GM23338 (cell line): ENCODE results near the gene ARMC9. TPM values are rescaled to one million over a fixed set of nuclear protein-coding genes. Genes with fewer than 3 reads are reported as not detected.

ENCODE experiments used
- ATAC-seq: fragments of 200-7000 bp; cut with Tn5 transposase; 3 replicates; pipeline ENCODE4 v1.9.1; 2020
- DNase-seq: peaks from one replicate; pipeline ENCODE4 v3.0.0-alpha.2; 2015; ENCODE audit warnings: low spot score
- H2AFZ ChIP-seq: fragments of 200-600 bp; sonication (generic); 2 replicates; pipeline ENCODE4 v1.8.0; 2016; ENCODE audit warnings: antibody characterized with exemption, mild to moderate bottlenecking, moderate library complexity
- H3F3A ChIP-seq: fragments of 200-600 bp; sonication (generic); replicated peaks from 2 replicates; pipeline ENCODE4 v1.8.0; 2017; ENCODE audit warnings: antibody characterized with exemption, mixed run types, low read depth
- H3K27ac ChIP-seq: fragments of 200-600 bp; sonication (generic); 2 replicates; pipeline ENCODE4 v1.6.1; 2016; ENCODE audit warnings: low read depth
- H3K27me3 ChIP-seq: fragments of 200-600 bp; sonication (generic); 2 replicates; pipeline ENCODE4 v1.8.0; 2016; ENCODE audit warnings: mild to moderate bottlenecking, mixed run types, moderate library complexity; ENCODE audit not compliant: insufficient read depth
- H3K36me3 ChIP-seq: fragments of 200-600 bp; sonication (generic); 2 replicates; pipeline ENCODE4 v1.8.0; 2016; ENCODE audit warnings: mild to moderate bottlenecking; ENCODE audit not compliant: insufficient read depth
- H3K4me1 ChIP-seq: fragments of 200-600 bp; sonication (generic); 2 replicates; pipeline ENCODE4 v1.8.0; 2016; ENCODE audit warnings: mild to moderate bottlenecking, moderate library complexity; ENCODE audit not compliant: insufficient read depth
- H3K4me2 ChIP-seq: fragments of 200-600 bp; sonication (generic); 2 replicates; pipeline ENCODE4 v1.7.1; 2017; ENCODE audit warnings: mixed run types
- H3K4me3 ChIP-seq: fragments of 200-600 bp; sonication (generic); 2 replicates; pipeline ENCODE4 v1.6.1; 2016; ENCODE audit warnings: mixed run types
- H3K79me2 ChIP-seq: fragments of 200-600 bp; sonication (generic); replicated peaks from 2 replicates; pipeline ENCODE4 v1.8.0; 2017; ENCODE audit warnings: mild to moderate bottlenecking; ENCODE audit not compliant: insufficient read depth
- H3K9me2 ChIP-seq: fragments of 200-600 bp; sonication (generic); 2 replicates; pipeline ENCODE4 v1.8.0; 2017; ENCODE audit not compliant: insufficient read depth
- H4K20me1 ChIP-seq: fragments of 200-600 bp; sonication (generic); replicated peaks from 2 replicates; pipeline ENCODE4 v1.8.0; 2017; ENCODE audit warnings: mild to moderate bottlenecking; ENCODE audit not compliant: insufficient read depth
- H3K27ac Mint-ChIP-seq: 2 replicates; pipeline ENCODE4 v1.8.0; 2020; ENCODE audit warnings: inconsistent platforms, mild to moderate bottlenecking, moderate library complexity, mixed read lengths
- H3K27me3 Mint-ChIP-seq: 3 replicates; pipeline ENCODE4 v1.8.0; 2022; ENCODE audit warnings: low read depth, mild to moderate bottlenecking, moderate library complexity, mixed read lengths, inconsistent platforms; ENCODE audit not compliant: insufficient read depth, poor library complexity
- H3K36me3 Mint-ChIP-seq: 3 replicates; pipeline ENCODE4 v1.8.0; 2021; ENCODE audit warnings: low read depth, mild to moderate bottlenecking, inconsistent platforms, moderate library complexity, mixed read lengths
- H3K4me1 Mint-ChIP-seq: 3 replicates; pipeline ENCODE4 v1.8.0; 2020; ENCODE audit warnings: mild to moderate bottlenecking, inconsistent platforms, mixed read lengths
- H3K4me3 Mint-ChIP-seq: 3 replicates; pipeline ENCODE4 v1.8.0; 2021; ENCODE audit warnings: moderate library complexity, mild to moderate bottlenecking, inconsistent platforms, mixed read lengths
- H3K9me3 Mint-ChIP-seq: 3 replicates; pipeline ENCODE4 v1.8.0; 2020; ENCODE audit warnings: moderate library complexity, mild to moderate bottlenecking, inconsistent platforms, mixed read lengths
- CREB1 ChIP-seq: fragments of 250-450 bp; sonication (Bioruptor Pico); IDR thresholded peaks from 2 replicates; pipeline ENCODE4 v1.5.0; 2020; ENCODE audit warnings: low read depth, mild to moderate bottlenecking, moderate library complexity
- CTCF ChIP-seq, 2 experiments: fragments of 200-600 bp in 1 of 2; sonication (generic) in 1 of 2; conservative IDR thresholded peaks; 2 replicates each; pipeline versions ENCODE4 v1.5.1 to v1.6.1; 2016 to 2017; ENCODE audit warnings: antibody characterized with exemption in 2 of 2, low read depth in 2 of 2, mild to moderate bottlenecking in 2 of 2, moderate library complexity in 1 of 2
- ETS1 ChIP-seq: IDR thresholded peaks from 2 replicates; pipeline ENCODE4 v1.6.1; 2016; ENCODE audit warnings: antibody characterized with exemption
- EZH2 ChIP-seq: fragments of 200-600 bp; sonication (generic); IDR thresholded peaks from one replicate; pipeline ENCODE4 v1.8.0; 2017; ENCODE audit warnings: antibody characterized with exemption, mild to moderate bottlenecking, low read depth; ENCODE audit not compliant: unreplicated experiment
- EZH2phosphoT487 ChIP-seq: fragments of 200-600 bp; sonication (generic); IDR thresholded peaks from one replicate; pipeline ENCODE4 v1.8.1; 2018; ENCODE audit warnings: antibody characterized with exemption; ENCODE audit not compliant: unreplicated experiment
- JUNB ChIP-seq: IDR thresholded peaks from one replicate; pipeline ENCODE4 v1.6.1; 2016; ENCODE audit warnings: antibody characterized with exemption; ENCODE audit not compliant: unreplicated experiment
- NANOG ChIP-seq: IDR thresholded peaks from 2 replicates; pipeline ENCODE4 v1.6.1; 2016; ENCODE audit warnings: antibody characterized with exemption, borderline replicate concordance
- POLR2AphosphoS5 ChIP-seq: IDR thresholded peaks from 2 replicates; pipeline ENCODE4 v1.6.1; 2016; ENCODE audit warnings: antibody characterized with exemption, low read depth
- STAT1 ChIP-seq: IDR thresholded peaks from one replicate; pipeline ENCODE4 v1.6.1; 2016; ENCODE audit warnings: antibody characterized with exemption; ENCODE audit not compliant: unreplicated experiment
- ZNF114 ChIP-seq: fragments of 250-450 bp; sonication (Bioruptor Pico); IDR thresholded peaks from 2 replicates; pipeline ENCODE4 v1.5.0; 2020; ENCODE audit warnings: mild to moderate bottlenecking, moderate library complexity
- ZNF331 ChIP-seq: fragments of 250-450 bp; sonication (Bioruptor Pico); IDR thresholded peaks from 2 replicates; pipeline ENCODE4 v1.5.0; 2020; ENCODE audit warnings: low read depth, mild to moderate bottlenecking, moderate library complexity
- ZNF462 ChIP-seq: fragments of 250-450 bp; sonication (Bioruptor Pico); IDR thresholded peaks from 2 replicates; pipeline ENCODE4 v1.5.0; 2020; ENCODE audit warnings: mild to moderate bottlenecking, moderate library complexity
- polyA plus RNA-seq: library from polyadenylated mRNA; unstranded; fragments of >200 nt; fragmentation: Nextera tagmentation; extraction: Ambion mirVana; gene quantifications from 2 replicates; pipeline ENCODE4 v1.2.1, GENCODE V29; 2016
- total RNA-seq: library from RNA; depleted of rRNA; stranded (reverse); fragments of >200 nt; shearing (Covaris generic); gene quantifications from 2 replicates; pipeline ENCODE4 v1.2.3, GENCODE V29; 2014
- TF ChIP-seq, protein P1 (sequence below): IDR thresholded peaks from one replicate; pipeline ENCODE4 v1.6.1; 2018; ENCODE audit warnings: antibody characterized with exemption; ENCODE audit not compliant: unreplicated experiment

ARMC9 gene
- total and polyA plus RNA-seq, 2 experiments from 2014 or later = 29.2 to 56.0 TPM

DNA sequence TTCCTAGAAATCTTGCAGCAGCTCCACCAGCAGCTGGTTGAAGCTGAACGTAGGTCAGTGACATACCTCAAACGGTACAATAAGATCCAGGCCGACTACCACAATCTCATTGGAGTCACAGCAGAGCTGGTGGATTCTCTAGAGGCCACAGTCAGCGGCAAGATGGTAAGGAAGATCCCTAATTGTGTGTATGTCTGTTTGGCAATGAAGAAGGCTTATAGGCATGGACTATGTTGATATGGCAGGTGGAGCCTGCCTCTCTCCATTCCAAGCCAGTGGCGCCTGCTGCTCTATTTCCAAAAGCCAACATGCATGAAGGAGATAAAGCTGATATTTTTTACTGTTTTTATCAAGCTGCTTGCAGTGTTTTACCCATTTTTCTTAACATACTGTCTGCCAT is 36.8 kb downstream of the ARMC9 start:
- Mint-ChIP-seq H3K27me3 (peaks cover 2% of the 10 kb centered on the region), H3K4me3 (no peak overlapping the region), H3K36me3 (peaks cover 16% of the 10 kb centered on the region), H3K27ac (no peak overlapping the region), H3K4me1 (no peaks in the 10 kb centered on the region), H3K9me3 (no peaks in the 10 kb centered on the region)
- ATAC-seq = no peak
- no peaks in the 10 kb centered on the region for H3K9me2 ChIP-seq
- H3F3A ChIP-seq = no peaks in the 10 kb centered on the region; the same call in 1 of the 2 replicates
- no peak for DNase-seq
- TF ChIP-seq ZNF331 (CRISPR knock-in tag) (no peak), CTCF (conservative IDR thresholded peaks at IDR 0.05; ENCODE audit: low read depth in 2 of 2) (no peak), ETS1 (no peak), POLR2AphosphoS5 (no peak), ZNF114 (CRISPR knock-in tag) (no peak), EZH2phosphoT487 (no peak), NANOG (no peak), EZH2 (no peak), JUNB (no peak), CREB1 (CRISPR knock-in tag) (no peak), ZNF462 (CRISPR knock-in tag) (no peak), STAT1 (no peak)
- TF ChIP-seq, protein P1, sequence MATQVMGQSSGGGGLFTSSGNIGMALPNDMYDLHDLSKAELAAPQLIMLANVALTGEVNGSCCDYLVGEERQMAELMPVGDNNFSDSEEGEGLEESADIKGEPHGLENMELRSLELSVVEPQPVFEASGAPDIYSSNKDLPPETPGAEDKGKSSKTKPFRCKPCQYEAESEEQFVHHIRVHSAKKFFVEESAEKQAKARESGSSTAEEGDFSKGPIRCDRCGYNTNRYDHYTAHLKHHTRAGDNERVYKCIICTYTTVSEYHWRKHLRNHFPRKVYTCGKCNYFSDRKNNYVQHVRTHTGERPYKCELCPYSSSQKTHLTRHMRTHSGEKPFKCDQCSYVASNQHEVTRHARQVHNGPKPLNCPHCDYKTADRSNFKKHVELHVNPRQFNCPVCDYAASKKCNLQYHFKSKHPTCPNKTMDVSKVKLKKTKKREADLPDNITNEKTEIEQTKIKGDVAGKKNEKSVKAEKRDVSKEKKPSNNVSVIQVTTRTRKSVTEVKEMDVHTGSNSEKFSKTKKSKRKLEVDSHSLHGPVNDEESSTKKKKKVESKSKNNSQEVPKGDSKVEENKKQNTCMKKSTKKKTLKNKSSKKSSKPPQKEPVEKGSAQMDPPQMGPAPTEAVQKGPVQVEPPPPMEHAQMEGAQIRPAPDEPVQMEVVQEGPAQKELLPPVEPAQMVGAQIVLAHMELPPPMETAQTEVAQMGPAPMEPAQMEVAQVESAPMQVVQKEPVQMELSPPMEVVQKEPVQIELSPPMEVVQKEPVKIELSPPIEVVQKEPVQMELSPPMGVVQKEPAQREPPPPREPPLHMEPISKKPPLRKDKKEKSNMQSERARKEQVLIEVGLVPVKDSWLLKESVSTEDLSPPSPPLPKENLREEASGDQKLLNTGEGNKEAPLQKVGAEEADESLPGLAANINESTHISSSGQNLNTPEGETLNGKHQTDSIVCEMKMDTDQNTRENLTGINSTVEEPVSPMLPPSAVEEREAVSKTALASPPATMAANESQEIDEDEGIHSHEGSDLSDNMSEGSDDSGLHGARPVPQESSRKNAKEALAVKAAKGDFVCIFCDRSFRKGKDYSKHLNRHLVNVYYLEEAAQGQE = no peak
- peaks cover 5% of the 10 kb centered on the region; the same call in 1 of the 2 replicates for H3K36me3 ChIP-seq
- no peak overlapping the region for H2AFZ ChIP-seq
- H3K79me2 ChIP-seq = no peaks in the 10 kb centered on the region
- no peaks in the 10 kb centered on the region for H3K27me3 ChIP-seq
- H3K27ac ChIP-seq = no peak overlapping the region
- no peaks in the 10 kb centered on the region for H3K4me1 ChIP-seq
- H3K4me2 ChIP-seq = no peak overlapping the region
- H4K20me1 ChIP-seq = no peaks in the 10 kb centered on the region; the same call in 1 of the 2 replicates
- no peak overlapping the region for H3K4me3 ChIP-seq
